GM12878 (cell line): ENCODE results near the gene PTPN13. TPM values are rescaled to one million over a fixed set of nuclear protein-coding genes. Genes with fewer than 3 reads are reported as not detected.

Source experiments
- ATAC-seq: fragments of 200-7000 bp; cut with Tn5 transposase; 3 replicates; pipeline ENCODE4 v1.9.1; 2020; ENCODE audit warnings: mild to moderate bottlenecking, moderate library complexity
- BruUV-seq: library from RNA; stranded (reverse); fragments of 400-500 nt; replicated peaks from 2 replicates; lab custom pipeline; 2021; lab: Mats Ljungman, UMichigan
- CTCF ChIA-PET: fragments of 300-600 bp; sonication (Branson Sonifier 250); formaldehyde crosslinking; extraction: SDS; loops from one replicate; lab custom pipeline; 2021; ENCODE audit warnings: inconsistent platforms; lab: Yijun Ruan, JAX
- POLR2A ChIA-PET: fragments of 350-600 bp; formaldehyde crosslinking; extraction: SDS; loops from one replicate; lab custom pipeline; 2021; ENCODE audit warnings: inconsistent platforms; lab: Charles Lee
- RAD21 ChIA-PET: fragments of 300-600 bp; sonication (Branson Sonifier 250); formaldehyde crosslinking; loops from one replicate; lab custom pipeline; 2023; ENCODE audit warnings: antibody characterized with exemption; ENCODE audit not compliant: unreplicated experiment; lab: Charles Lee
- SMC1A ChIA-PET: fragments of 300-600 bp; sonication (Branson Sonifier 250); formaldehyde crosslinking; loops from one replicate; lab custom pipeline; 2023; ENCODE audit not compliant: unreplicated experiment, uncharacterized antibody; lab: Charles Lee
- DNase-seq: peaks from one replicate; pipeline ENCODE4 v3.0.0-alpha.2; 2011; ENCODE audit warnings: low read depth, low spot score
- FAIRE-seq: peaks from 3 replicates; lab custom pipeline; 2011; peaks lifted over from hg19 to GRCh38; lab: Jason Lieb, UNC
- H2AFZ ChIP-seq: 2 replicates; pipeline ENCODE4 v1.6.0; 2011; ENCODE audit warnings: low read depth, low read length, control low read depth; ENCODE audit not compliant: control insufficient read depth
- H3K27ac ChIP-seq: 2 replicates; pipeline ENCODE4 v1.5.1; 2011; ENCODE audit warnings: control low read depth; ENCODE audit not compliant: control insufficient read depth, insufficient read depth
- H3K27me3 ChIP-seq, 2 experiments: replicated peaks in 1 of 2; 2 replicates each; pipeline versions ENCODE4 v1.6.0 to v1.6.1; 2011; ENCODE audit warnings: low read length in 1 of 2; ENCODE audit not compliant: control insufficient read depth in 2 of 2, insufficient read depth in 2 of 2
- H3K36me3 ChIP-seq, 2 experiments: 2 replicates each; pipeline ENCODE4 v1.5.1; 2011; ENCODE audit warnings: low read length in 1 of 2; ENCODE audit not compliant: control insufficient read depth in 2 of 2, insufficient read depth in 2 of 2
- H3K4me1 ChIP-seq: 2 replicates; pipeline ENCODE4 v1.6.1; 2011; ENCODE audit warnings: mild to moderate bottlenecking, low read length, moderate library complexity, mixed read lengths; ENCODE audit not compliant: control insufficient read depth, insufficient read depth
- H3K4me2 ChIP-seq: 2 replicates; pipeline ENCODE4 v1.6.0; 2011; ENCODE audit warnings: control low read depth; ENCODE audit not compliant: control insufficient read depth, insufficient read depth
- H3K4me3 ChIP-seq: fragments of 200-600 bp; sonication (generic); 2 replicates; pipeline ENCODE4 v1.5.1; 2016
- H3K79me2 ChIP-seq: 2 replicates; pipeline ENCODE4 v1.6.0; 2011; ENCODE audit warnings: low read length; ENCODE audit not compliant: control insufficient read depth, insufficient read depth
- H3K9ac ChIP-seq: 2 replicates; pipeline ENCODE4 v1.8.0; 2011; ENCODE audit warnings: low read length, control low read depth, mixed read lengths; ENCODE audit not compliant: control insufficient read depth, insufficient read depth
- H3K9me3 ChIP-seq: replicated peaks from 3 replicates; pipeline ENCODE4 v1.5.1; 2011; ENCODE audit warnings: mild to moderate bottlenecking, low read length; ENCODE audit not compliant: control insufficient read depth, insufficient read depth
- H4K20me1 ChIP-seq: 2 replicates; pipeline ENCODE4 v1.6.0; 2011; ENCODE audit not compliant: control insufficient read depth, insufficient read depth
- CBX5 ChIP-seq: sonication (generic); IDR thresholded peaks from 2 replicates; pipeline ENCODE4 v1.6.1; 2016; ENCODE audit warnings: low read depth, moderate library complexity, mild to moderate bottlenecking, inconsistent platforms
- KDM1A ChIP-seq: fragments of 200-600 bp; sonication (generic); IDR thresholded peaks from 2 replicates; pipeline ENCODE4 v1.6.1; 2016; ENCODE audit warnings: borderline replicate concordance
- MEF2B ChIP-seq: fragments of 450-650 bp; IDR thresholded peaks from 2 replicates; pipeline ENCODE4 v1.6.1; 2018; ENCODE audit warnings: mild to moderate bottlenecking, moderate library complexity; ENCODE audit not compliant: partially characterized antibody, poor library complexity, severe bottlenecking
- NR2C1 ChIP-seq: fragments of 450-650 bp; IDR thresholded peaks from 2 replicates; pipeline ENCODE4 v1.6.1; 2017; ENCODE audit warnings: antibody characterized with exemption, mild to moderate bottlenecking, moderate library complexity
- NR2F1 ChIP-seq: fragments of 450-650 bp; conservative IDR thresholded peaks from 2 replicates; pipeline ENCODE4 v1.6.1; 2017; ENCODE audit warnings: mild to moderate bottlenecking
- PKNOX1 ChIP-seq: fragments of 450-650 bp; IDR thresholded peaks from 2 replicates; pipeline ENCODE4 v1.6.1; 2016; ENCODE audit warnings: mild to moderate bottlenecking
- POLR2AphosphoS2 ChIP-seq: IDR thresholded peaks from 2 replicates; pipeline ENCODE4 v1.6.1; 2011; ENCODE audit warnings: low read depth, mild to moderate bottlenecking, low read length, improper control_type of control experiment, moderate library complexity
- SMAD5 ChIP-seq: IDR thresholded peaks from 2 replicates; pipeline ENCODE4 v1.6.1; 2016; ENCODE audit warnings: antibody characterized with exemption, low read depth
- SPI1 ChIP-seq: IDR thresholded peaks from 2 replicates; pipeline ENCODE4 v1.6.1; 2011; ENCODE audit warnings: low read depth, mild to moderate bottlenecking, low read length, moderate library complexity, borderline replicate concordance; ENCODE audit not compliant: insufficient read depth
- SUPT20H ChIP-seq: IDR thresholded peaks from 2 replicates; pipeline ENCODE4 v1.6.1; 2011; ENCODE audit warnings: low read depth, mild to moderate bottlenecking, low read length, moderate library complexity, borderline replicate concordance; ENCODE audit not compliant: control insufficient read depth
- TAF1 ChIP-seq: IDR thresholded peaks from 2 replicates; pipeline ENCODE4 v1.6.1; 2011; ENCODE audit warnings: mild to moderate bottlenecking, low read depth, low read length, borderline replicate concordance
- ZNF217 ChIP-seq: fragments of 450-650 bp; IDR thresholded peaks from 2 replicates; pipeline ENCODE4 v1.6.1; 2017; ENCODE audit warnings: antibody characterized with exemption, mild to moderate bottlenecking
- WGBS: methylation state at CpG from one replicate; pipeline ENCODE4 v1.1.6; 2016; ENCODE audit warnings: low lambda C conversion rate; ENCODE audit not compliant: insufficient replicate concordance, insufficient coverage; ENCODE audit errors: missing lambda C conversion rate; 5-methylcytosine and 5-hydroxymethylcytosine counted together
- in situ Hi-C: fragments of 300-500 bp; cut with MboI; formaldehyde crosslinking; loops from 9 replicates; pipeline ENCODE4 v1.14.3; 2018; ENCODE audit warnings: mixed read lengths
- intact Hi-C: fragments of 100-400 bp; cut with micrococcal nuclease; formaldehyde crosslinking; loops from one replicate; pipeline ENCODE4 v1.14.2; 2022; ENCODE audit not compliant: unreplicated experiment
- polyA plus RNA-seq, 11 experiments: library from polyadenylated mRNA; depleted of rRNA in 4 of 11; unstranded in 6 of 11; stranded (reverse) in 5 of 11; fragments of >200 nt; fragmentation: Nextera tagmentation in 4 of 11; fragmentation: Illumina TruSeq in 1 of 11; extraction: Ambion mirVana in 4 of 11; extraction: Trizol in 1 of 11; gene quantifications; 1 replicate in 1 of 11; 2 replicates in 10 of 11; pipeline versions ENCODE4 v1.2.1 to v1.2.3, GENCODE V29; 2011 to 2016; ENCODE audit warnings: inconsistent platforms in 2 of 11, missing spikeins in 2 of 11, low read depth in 1 of 11
- total RNA-seq, 4 experiments: library from RNA; depleted of rRNA in 3 of 4; stranded (reverse); fragments of >200 nt in 3 of 4; fragmentation: Illumina TruSeq in 1 of 4; extraction: Trizol in 1 of 4; gene quantifications; 2 replicates each; pipeline versions ENCODE4 v1.2.1 to v1.2.3, GENCODE V29; 2013 to 2021
- TF ChIP-seq, protein P1 (sequence below): fragments of 450-650 bp; IDR thresholded peaks from 2 replicates; pipeline ENCODE4 v1.6.1; 2017; ENCODE audit warnings: borderline replicate concordance
- TF ChIP-seq, protein P2 (sequence below): fragments of 450-650 bp; IDR thresholded peaks from 2 replicates; pipeline ENCODE4 v1.6.1; 2017; ENCODE audit warnings: mild to moderate bottlenecking

The PTPN13 gene
- total and polyA plus RNA-seq, 10 of the 15 experiments (the other 5 are each of a cell fraction or from before 2014, with no cell fraction given): 8.5 to 69.4 (median 33.9) TPM

DNA sequence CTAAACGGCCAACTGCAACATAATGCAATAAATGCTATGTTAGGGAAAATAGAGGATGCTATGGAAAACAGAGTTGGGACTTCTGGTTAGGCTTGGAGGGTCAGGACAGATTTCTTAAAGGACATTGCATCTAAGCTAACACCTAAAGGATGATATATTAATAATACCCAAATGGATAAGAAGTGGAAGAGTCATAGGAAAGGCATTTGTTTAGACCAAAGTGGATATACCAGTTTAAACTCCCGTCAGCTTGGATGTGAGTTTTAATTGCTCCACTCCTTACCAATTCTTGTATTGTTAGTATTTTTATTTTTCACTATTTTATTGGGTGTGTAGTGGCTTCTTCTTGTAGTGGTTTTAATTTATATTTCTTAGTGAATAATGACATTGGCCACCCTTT, 93.9 kb downstream of the PTPN13 start:
- TF ChIP-seq, protein P1, sequence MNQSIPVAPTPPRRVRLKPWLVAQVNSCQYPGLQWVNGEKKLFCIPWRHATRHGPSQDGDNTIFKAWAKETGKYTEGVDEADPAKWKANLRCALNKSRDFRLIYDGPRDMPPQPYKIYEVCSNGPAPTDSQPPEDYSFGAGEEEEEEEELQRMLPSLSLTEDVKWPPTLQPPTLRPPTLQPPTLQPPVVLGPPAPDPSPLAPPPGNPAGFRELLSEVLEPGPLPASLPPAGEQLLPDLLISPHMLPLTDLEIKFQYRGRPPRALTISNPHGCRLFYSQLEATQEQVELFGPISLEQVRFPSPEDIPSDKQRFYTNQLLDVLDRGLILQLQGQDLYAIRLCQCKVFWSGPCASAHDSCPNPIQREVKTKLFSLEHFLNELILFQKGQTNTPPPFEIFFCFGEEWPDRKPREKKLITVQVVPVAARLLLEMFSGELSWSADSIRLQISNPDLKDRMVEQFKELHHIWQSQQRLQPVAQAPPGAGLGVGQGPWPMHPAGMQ: no peak
- TF ChIP-seq NR2F1: no peak
- DNase-seq (no peak), ATAC-seq (no peak), FAIRE-seq (no peak)
- no peak overlapping the region for H3K4me3 ChIP-seq
- H3K4me1 ChIP-seq: no peaks in the 10 kb centered on the region
- no peak overlapping the region for H3K27ac ChIP-seq
- no peaks in the 10 kb centered on the region for H3K79me2 ChIP-seq
- H3K9ac ChIP-seq: no peak overlapping the region
- SMC1A ChIA-PET: interaction anchor here (1.1 to 1.5 kb wide), 2 partner anchors 9 to 89 kb away, joined by 3 to 4 read pairs; no protein-coding TSS in a partner anchor
- CTCF ChIA-PET: interaction anchor here (0.6 to 2.5 kb wide), 2 partner anchors 9 to 17 kb away, joined by 3 to 9 read pairs; no protein-coding TSS in a partner anchor
- no peaks in the 10 kb centered on the region for H3K9me3 ChIP-seq
- H3K4me2 ChIP-seq: no peak overlapping the region
- intact Hi-C loops: no loop called here
- WGBS: 2% methylated on average over 2 of the region's 2 CpGs
- H3K27me3 ChIP-seq: no peaks in the 10 kb centered on the region
- RAD21 ChIA-PET: no interaction called here
- no TSS peak for BruUV-seq
- H4K20me1 ChIP-seq: no peaks in the 10 kb centered on the region
- no peak overlapping the region for H2AFZ ChIP-seq
- in situ Hi-C loops: no loop called here
- POLR2A ChIA-PET: no interaction called here
- no peaks in the 10 kb centered on the region for H3K36me3 ChIP-seq

DNA sequence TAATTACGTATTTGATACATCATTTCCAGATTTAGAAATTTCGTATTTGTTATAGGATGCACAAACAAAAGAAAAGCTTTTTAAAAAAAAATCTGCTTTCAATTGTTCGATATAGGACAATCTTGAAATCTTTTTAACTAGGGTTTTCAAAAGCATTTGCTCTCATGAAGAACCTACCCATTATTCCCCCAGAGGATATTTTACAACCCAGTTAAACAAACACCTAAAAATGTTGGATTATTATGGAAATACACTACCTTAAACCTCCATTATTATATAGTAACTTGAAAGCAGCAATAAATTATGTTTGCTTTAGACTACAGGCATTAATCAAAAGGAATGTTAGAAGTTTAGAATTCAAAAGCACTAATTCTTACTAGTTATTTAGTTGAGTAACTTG, 110.5 kb downstream of the PTPN13 start:
- in situ Hi-C loops: no loop called here
- DNase-seq (no peak), ATAC-seq (no peak), FAIRE-seq (no peak)
- Histone ChIP-seq H3K27ac (no peak overlapping the region), H3K79me2 (no peaks in the 10 kb centered on the region), H3K27me3 (no peaks in the 10 kb centered on the region), H3K36me3 (no peaks in the 10 kb centered on the region), H3K9me3 (no peaks in the 10 kb centered on the region), H4K20me1 (no peaks in the 10 kb centered on the region), H3K4me2 (no peak overlapping the region), H3K4me1 (no peaks in the 10 kb centered on the region), H2AFZ (no peak overlapping the region), H3K4me3 (no peak overlapping the region), H3K9ac (no peak overlapping the region)
- WGBS: 28% methylated on average over 3 of the region's 3 CpGs
- intact Hi-C loops: no loop called here
- ChIA-PET SMC1A (interaction anchor here (1.0 kb wide), 1 partner anchor 231 kb away, joined by 3 read pairs; no protein-coding TSS in a partner anchor), RAD21 (no interaction called here), CTCF (no interaction called here), POLR2A (interaction anchor here (0.8 kb wide), 1 partner anchor 186 kb away, joined by 3 read pairs; no protein-coding TSS in a partner anchor)
- no TSS peak for BruUV-seq
- TF ChIP-seq KDM1A (no peak), NR2C1 (no peak), MEF2B (no peak), PKNOX1 (no peak), SMAD5 (no peak), SUPT20H (no peak), SPI1 (no peak), TAF1 (no peak), POLR2AphosphoS2 (no peak), ZNF217 (no peak), CBX5 (no peak)
- TF ChIP-seq, protein P2, sequence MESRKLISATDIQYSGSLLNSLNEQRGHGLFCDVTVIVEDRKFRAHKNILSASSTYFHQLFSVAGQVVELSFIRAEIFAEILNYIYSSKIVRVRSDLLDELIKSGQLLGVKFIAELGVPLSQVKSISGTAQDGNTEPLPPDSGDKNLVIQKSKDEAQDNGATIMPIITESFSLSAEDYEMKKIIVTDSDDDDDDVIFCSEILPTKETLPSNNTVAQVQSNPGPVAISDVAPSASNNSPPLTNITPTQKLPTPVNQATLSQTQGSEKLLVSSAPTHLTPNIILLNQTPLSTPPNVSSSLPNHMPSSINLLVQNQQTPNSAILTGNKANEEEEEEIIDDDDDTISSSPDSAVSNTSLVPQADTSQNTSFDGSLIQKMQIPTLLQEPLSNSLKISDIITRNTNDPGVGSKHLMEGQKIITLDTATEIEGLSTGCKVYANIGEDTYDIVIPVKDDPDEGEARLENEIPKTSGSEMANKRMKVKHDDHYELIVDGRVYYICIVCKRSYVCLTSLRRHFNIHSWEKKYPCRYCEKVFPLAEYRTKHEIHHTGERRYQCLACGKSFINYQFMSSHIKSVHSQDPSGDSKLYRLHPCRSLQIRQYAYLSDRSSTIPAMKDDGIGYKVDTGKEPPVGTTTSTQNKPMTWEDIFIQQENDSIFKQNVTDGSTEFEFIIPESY: no peak
